ENCODE data around the gene STT3B.

DNA sequence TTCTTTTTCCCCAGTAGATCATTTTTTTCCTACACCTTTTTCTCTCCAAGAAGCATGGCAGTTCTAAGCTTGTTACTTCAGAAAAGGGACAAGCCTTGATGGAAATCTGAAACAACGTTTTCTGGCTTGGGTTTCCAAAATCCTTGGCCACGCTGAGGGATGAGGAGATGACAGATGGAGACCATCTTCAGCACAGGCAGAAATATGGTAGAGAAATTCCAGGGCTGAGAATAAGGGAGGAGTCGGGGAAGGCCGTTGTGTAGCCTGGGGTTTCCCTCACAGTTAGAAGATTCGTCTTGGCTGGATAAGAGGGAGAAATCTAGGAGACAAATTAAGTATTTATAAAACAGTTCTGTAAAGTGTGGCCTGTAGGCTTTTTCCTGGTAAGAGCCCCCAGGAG is 33.9 kb upstream of the STT3B start:
- TF ChIP-seq, protein P1, sequence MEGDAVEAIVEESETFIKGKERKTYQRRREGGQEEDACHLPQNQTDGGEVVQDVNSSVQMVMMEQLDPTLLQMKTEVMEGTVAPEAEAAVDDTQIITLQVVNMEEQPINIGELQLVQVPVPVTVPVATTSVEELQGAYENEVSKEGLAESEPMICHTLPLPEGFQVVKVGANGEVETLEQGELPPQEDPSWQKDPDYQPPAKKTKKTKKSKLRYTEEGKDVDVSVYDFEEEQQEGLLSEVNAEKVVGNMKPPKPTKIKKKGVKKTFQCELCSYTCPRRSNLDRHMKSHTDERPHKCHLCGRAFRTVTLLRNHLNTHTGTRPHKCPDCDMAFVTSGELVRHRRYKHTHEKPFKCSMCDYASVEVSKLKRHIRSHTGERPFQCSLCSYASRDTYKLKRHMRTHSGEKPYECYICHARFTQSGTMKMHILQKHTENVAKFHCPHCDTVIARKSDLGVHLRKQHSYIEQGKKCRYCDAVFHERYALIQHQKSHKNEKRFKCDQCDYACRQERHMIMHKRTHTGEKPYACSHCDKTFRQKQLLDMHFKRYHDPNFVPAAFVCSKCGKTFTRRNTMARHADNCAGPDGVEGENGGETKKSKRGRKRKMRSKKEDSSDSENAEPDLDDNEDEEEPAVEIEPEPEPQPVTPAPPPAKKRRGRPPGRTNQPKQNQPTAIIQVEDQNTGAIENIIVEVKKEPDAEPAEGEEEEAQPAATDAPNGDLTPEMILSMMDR (optimal IDR thresholded peaks at IDR 0.05 in 1 of 3, IDR thresholded peaks at IDR 0.05 in 1 of 3, conservative IDR thresholded peaks at IDR 0.05 in 1 of 3; ENCODE audit: extremely low read depth in 1 of 3, insufficient read depth in 2 of 3, low read length in 3 of 3), result no peak
- no peak for TF ChIP-seq EZH2 (IDR thresholded peaks at IDR 0.05; ENCODE audit: low read length)

Data from keratinocyte (primary cell).